ENCODE data around the gene HK1. TPM values are rescaled to one million over a fixed set of nuclear protein-coding genes. Genes with fewer than 3 reads are reported as not detected.

HK1 gene
- total and polyA plus RNA-seq, 4 donors, result 1.8 to 166 (median 7.4) TPM

GRCh38 chr10:69419096-69419743, 140.9 kb downstream of the HK1 start:
- no peaks in the 10 kb centered on the region for H3K27me3 ChIP-seq (ENCODE audit: control insufficient read depth in 4 of 4, insufficient read depth in 4 of 4, low read length in 3 of 4)
- H3K9ac ChIP-seq (ENCODE audit: low read depth in 1 of 2, low read length in 2 of 2), result no peak overlapping the region
- H3K36me3 ChIP-seq (ENCODE audit: control insufficient read depth in 4 of 4, insufficient read depth in 3 of 4, low read depth in 1 of 4, low read length in 3 of 4), result no peaks in the 10 kb centered on the region
- no peaks in the 10 kb centered on the region for H3K4me1 ChIP-seq (ENCODE audit: control insufficient read depth in 4 of 4, insufficient read depth in 4 of 4, low read length in 3 of 4)
- TF ChIP-seq FOXA2 (IDR thresholded peaks at IDR 0.05) (no peak), JUND (IDR thresholded peaks at IDR 0.05) (no peak), YY1 (IDR thresholded peaks at IDR 0.05) (no peak), REST (IDR thresholded peaks at IDR 0.05) (no peak)
- DNase-seq (ENCODE audit: low spot score), result no peak
- 93% methylated on average over 18 of the region's 18 CpGs for WGBS
- H3K9me3 ChIP-seq (ENCODE audit: control insufficient read depth in 4 of 4, low read length in 3 of 4), result no peaks in the 10 kb centered on the region
- no peak overlapping the region for H3K4me3 ChIP-seq (ENCODE audit: low read depth in 1 of 3, low read length in 3 of 3)
- no peak overlapping the region for H3K27ac ChIP-seq (ENCODE audit: low read depth in 1 of 2, low read length in 2 of 2)

- no peaks in the 10 kb centered on the region for H3K4me1 ChIP-seq (ENCODE audit: control insufficient read depth in 4 of 4, insufficient read depth in 4 of 4, low read length in 3 of 4)
- WGBS, result 93% methylated on average over 11 of the region's 11 CpGs
- no peak overlapping the region for H3K27ac ChIP-seq (ENCODE audit: low read depth in 1 of 2, low read length in 2 of 2)
- H3K36me3 ChIP-seq (ENCODE audit: control insufficient read depth in 4 of 4, insufficient read depth in 3 of 4, low read depth in 1 of 4, low read length in 3 of 4), result no peaks in the 10 kb centered on the region
- H3K4me3 ChIP-seq (ENCODE audit: low read depth in 1 of 3, low read length in 3 of 3), result no peak overlapping the region
- H3K9me3 ChIP-seq (ENCODE audit: control insufficient read depth in 4 of 4, low read length in 3 of 4), result no peaks in the 10 kb centered on the region
- no peak overlapping the region for H3K9ac ChIP-seq (ENCODE audit: low read depth in 1 of 2, low read length in 2 of 2)
- TF ChIP-seq RAD21 (IDR thresholded peaks at IDR 0.05), result no peak
- no peaks in the 10 kb centered on the region for H3K27me3 ChIP-seq (ENCODE audit: control insufficient read depth in 4 of 4, insufficient read depth in 4 of 4, low read length in 3 of 4)
- no peak for DNase-seq (ENCODE audit: low spot score)
Measured at GRCh38 chr10:69419744-69420126, 141.4 kb downstream of the HK1 start.

- no peak for TF ChIP-seq TAF1 (conservative IDR thresholded peaks at IDR 0.05)
- no peak for TF ChIP-seq GABPA (IDR thresholded peaks at IDR 0.05 in 1 of 2, conservative IDR thresholded peaks at IDR 0.05 in 1 of 2)
- no peak for TF ChIP-seq RAD21 (IDR thresholded peaks at IDR 0.05)
- TF ChIP-seq HNF4G (IDR thresholded peaks at IDR 0.05), result no peak
- TF ChIP-seq CTCF (IDR thresholded peaks at IDR 0.05; ENCODE audit: low read depth, low read length, missing input control), result no peak
- TF ChIP-seq NR2F2 (IDR thresholded peaks at IDR 0.05), result no peak
- TF ChIP-seq YY1 (IDR thresholded peaks at IDR 0.05), result no peak
- whole genome bisulfite sequencing, result 64% methylated on average over 13 of the region's 13 CpGs
- H3K36me3 ChIP-seq (ENCODE audit: control insufficient read depth in 4 of 4, insufficient read depth in 3 of 4, low read depth in 1 of 4, low read length in 3 of 4), result no peaks in the 10 kb centered on the region
- H3K4me3 ChIP-seq (ENCODE audit: low read depth in 1 of 3, low read length in 3 of 3), result no peak overlapping the region
- H3K9ac ChIP-seq (ENCODE audit: low read depth in 1 of 2, low read length in 2 of 2), result no peak overlapping the region
- no peaks in the 10 kb centered on the region for H3K9me3 ChIP-seq (ENCODE audit: control insufficient read depth in 4 of 4, low read length in 3 of 4)
- no peak for DNase-seq (ENCODE audit: low spot score)
- H3K4me1 ChIP-seq (ENCODE audit: control insufficient read depth in 4 of 4, insufficient read depth in 4 of 4, low read length in 3 of 4), result peaks cover 0 to 5% (median 3%) of the 10 kb centered on the region in 4 donors
- no peak overlapping the region for H3K27ac ChIP-seq (ENCODE audit: low read depth in 1 of 2, low read length in 2 of 2)
- H3K27me3 ChIP-seq (ENCODE audit: control insufficient read depth in 4 of 4, insufficient read depth in 4 of 4, low read length in 3 of 4), result no peaks in the 10 kb centered on the region
Measured at GRCh38 chr10:69421611-69422308, 143.5 kb downstream of the HK1 start.

Data from liver (tissue), 9 donors.